ENCODE results near the gene DAPK2.

DNA sequence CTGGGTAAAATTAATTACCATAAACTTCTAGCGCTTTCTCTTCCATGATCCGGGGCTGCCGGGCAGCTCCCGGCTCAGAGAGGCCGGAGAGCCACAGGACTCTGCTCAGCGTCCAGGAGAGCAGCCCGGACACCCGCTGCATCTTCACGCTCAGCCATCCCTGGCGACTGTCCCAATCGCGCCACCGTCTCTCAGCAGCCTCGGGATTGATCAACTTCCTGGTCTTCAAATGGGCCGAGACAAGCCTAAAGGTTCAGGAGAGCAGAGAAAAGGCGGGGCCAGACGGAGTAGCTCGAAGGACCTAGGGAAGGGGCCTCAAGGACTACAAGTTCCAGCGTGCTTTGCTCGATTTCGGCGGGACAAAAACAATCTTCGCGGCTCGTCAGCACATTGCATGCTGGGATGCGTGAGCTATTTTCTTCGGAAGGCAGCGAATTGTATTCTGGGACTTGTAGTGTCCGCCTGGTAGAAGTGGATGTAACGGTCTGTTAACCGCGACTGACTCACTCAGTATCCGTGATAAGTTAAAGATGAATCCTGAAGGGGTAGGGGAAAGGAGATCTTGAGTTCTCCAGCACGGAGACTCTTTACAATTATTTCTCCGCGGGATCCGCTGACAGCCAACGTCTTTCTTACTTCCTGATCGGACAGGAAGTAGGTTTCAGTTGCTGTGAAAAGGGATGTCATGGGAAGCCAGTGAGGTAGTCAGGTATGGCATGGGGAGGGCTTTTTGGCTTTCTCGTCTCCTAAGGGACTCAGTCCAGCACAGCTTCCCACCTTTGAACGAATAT lies 47.5 kb upstream of the DAPK2 start, which contains the start of gene CIAO2A:
- TF ChIP-seq, protein P1, sequence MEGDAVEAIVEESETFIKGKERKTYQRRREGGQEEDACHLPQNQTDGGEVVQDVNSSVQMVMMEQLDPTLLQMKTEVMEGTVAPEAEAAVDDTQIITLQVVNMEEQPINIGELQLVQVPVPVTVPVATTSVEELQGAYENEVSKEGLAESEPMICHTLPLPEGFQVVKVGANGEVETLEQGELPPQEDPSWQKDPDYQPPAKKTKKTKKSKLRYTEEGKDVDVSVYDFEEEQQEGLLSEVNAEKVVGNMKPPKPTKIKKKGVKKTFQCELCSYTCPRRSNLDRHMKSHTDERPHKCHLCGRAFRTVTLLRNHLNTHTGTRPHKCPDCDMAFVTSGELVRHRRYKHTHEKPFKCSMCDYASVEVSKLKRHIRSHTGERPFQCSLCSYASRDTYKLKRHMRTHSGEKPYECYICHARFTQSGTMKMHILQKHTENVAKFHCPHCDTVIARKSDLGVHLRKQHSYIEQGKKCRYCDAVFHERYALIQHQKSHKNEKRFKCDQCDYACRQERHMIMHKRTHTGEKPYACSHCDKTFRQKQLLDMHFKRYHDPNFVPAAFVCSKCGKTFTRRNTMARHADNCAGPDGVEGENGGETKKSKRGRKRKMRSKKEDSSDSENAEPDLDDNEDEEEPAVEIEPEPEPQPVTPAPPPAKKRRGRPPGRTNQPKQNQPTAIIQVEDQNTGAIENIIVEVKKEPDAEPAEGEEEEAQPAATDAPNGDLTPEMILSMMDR (conservative IDR thresholded peaks at IDR 0.05 in 1 of 2, IDR thresholded peaks at IDR 0.05 in 1 of 2; ENCODE audit: low read depth in 1 of 2, low read length in 2 of 2) = no peak
- no peak for TF ChIP-seq EZH2 (IDR thresholded peaks at IDR 0.05; ENCODE audit: low read length, missing control alignments)

All from fibroblast of lung (primary cell).